K562 (cell line): ENCODE data around the gene HES3. TPM values are rescaled to one million over a fixed set of nuclear protein-coding genes. Genes with fewer than 3 reads are reported as not detected.
A peak's percentile ranks its signal among the peaks of the same experiment; 100 is the strongest.

ENCODE experiments used
- CREBBP ChIP-seq: IDR thresholded peaks from one replicate; pipeline ENCODE4 v1.6.1; 2012; ENCODE audit warnings: low read depth, mild to moderate bottlenecking, control low read depth, inconsistent platforms, low read length
- CTCF ChIP-seq, 3 experiments: IDR thresholded peaks in 2 of 3; conservative IDR thresholded peaks in 1 of 3; 2 replicates each; pipeline ENCODE4 v1.5.1; 2011 to 2012; ENCODE audit warnings: low read length in 3 of 3, mild to moderate bottlenecking in 3 of 3, control low read depth in 2 of 3, improper control_type of control experiment in 1 of 3, inconsistent platforms in 1 of 3, low read depth in 1 of 3, mixed read lengths in 1 of 3, moderate library complexity in 1 of 3; ENCODE audit not compliant: insufficient read depth in 2 of 3
- HOMEZ ChIP-seq: fragments of 250-450 bp; sonication (Bioruptor Pico); IDR thresholded peaks from 2 replicates; pipeline ENCODE4 v1.4.0; 2020; ENCODE audit warnings: mild to moderate bottlenecking, moderate library complexity
- MEF2D ChIP-seq: conservative IDR thresholded peaks from 2 replicates; pipeline ENCODE4 v1.6.1; 2016; ENCODE audit warnings: low read depth, missing genetic modification characterization, missing compliant biosample characterization
- MIER1 ChIP-seq: fragments of 450-650 bp; IDR thresholded peaks from 2 replicates; pipeline ENCODE4 v1.6.1; 2016; ENCODE audit warnings: antibody characterized with exemption, mild to moderate bottlenecking, low read depth
- SMARCA4 ChIP-seq: fragments of 450-650 bp; IDR thresholded peaks from 2 replicates; pipeline ENCODE4 v1.6.1; 2016
- SPI1 ChIP-seq: IDR thresholded peaks from 2 replicates; pipeline ENCODE4 v1.6.1; 2011; ENCODE audit warnings: low read depth, low read length, control low read depth, borderline replicate concordance
- USF2 ChIP-seq: sonication (generic); formaldehyde crosslinking; IDR thresholded peaks from 2 replicates; pipeline ENCODE4 v1.5.0; 2020; ENCODE audit warnings: missing genetic modification reagents
- XRCC4 ChIP-seq: IDR thresholded peaks from one replicate; pipeline ENCODE4 v1.6.1; 2011; ENCODE audit not compliant: insufficient read depth, insufficient read length; ENCODE audit errors: extremely low read depth
- ZNF224 ChIP-seq: sonication (generic); formaldehyde crosslinking; IDR thresholded peaks from 2 replicates; pipeline ENCODE4 v1.8.0; 2022; ENCODE audit warnings: mild to moderate bottlenecking, missing genetic modification reagents
- polyA plus RNA-seq, 8 experiments: library from polyadenylated mRNA; depleted of rRNA in 4 of 8; stranded (reverse) in 5 of 8; unstranded in 3 of 8; fragments of >200 nt; fragmentation: Nextera tagmentation in 2 of 8; fragmentation: Illumina TruSeq in 1 of 8; extraction: Ambion mirVana in 2 of 8; extraction: Trizol in 1 of 8; gene quantifications; 2 replicates each; pipeline versions ENCODE4 v1.2.1 to v1.2.3, GENCODE V29; 2011 to 2014; ENCODE audit warnings: inconsistent platforms in 1 of 8, missing spikeins in 1 of 8
- total RNA-seq, 7 experiments: library from RNA; depleted of rRNA in 6 of 7; stranded (reverse); fragments of >200 nt in 6 of 7; fragmentation: Illumina TruSeq in 2 of 7; extraction: Trizol in 2 of 7; gene quantifications; 2 replicates each; pipeline versions ENCODE4 v1.2.1 to v1.2.3, GENCODE V29; 2011 to 2021; ENCODE audit warnings: low replicate concordance in 1 of 7
- TF ChIP-seq, protein P1 (sequence below), 2 experiments: IDR thresholded peaks; 2 replicates each; pipeline ENCODE4 v1.6.1; 2012; ENCODE audit warnings: improper control_type of control experiment in 2 of 2, low read depth in 2 of 2, low read length in 2 of 2, borderline replicate concordance in 1 of 2

HES3 gene
- total and polyA plus RNA-seq, 9 of the 15 experiments (the other 6 are each of a cell fraction or from before 2014, with no cell fraction given): not detected

DNA sequence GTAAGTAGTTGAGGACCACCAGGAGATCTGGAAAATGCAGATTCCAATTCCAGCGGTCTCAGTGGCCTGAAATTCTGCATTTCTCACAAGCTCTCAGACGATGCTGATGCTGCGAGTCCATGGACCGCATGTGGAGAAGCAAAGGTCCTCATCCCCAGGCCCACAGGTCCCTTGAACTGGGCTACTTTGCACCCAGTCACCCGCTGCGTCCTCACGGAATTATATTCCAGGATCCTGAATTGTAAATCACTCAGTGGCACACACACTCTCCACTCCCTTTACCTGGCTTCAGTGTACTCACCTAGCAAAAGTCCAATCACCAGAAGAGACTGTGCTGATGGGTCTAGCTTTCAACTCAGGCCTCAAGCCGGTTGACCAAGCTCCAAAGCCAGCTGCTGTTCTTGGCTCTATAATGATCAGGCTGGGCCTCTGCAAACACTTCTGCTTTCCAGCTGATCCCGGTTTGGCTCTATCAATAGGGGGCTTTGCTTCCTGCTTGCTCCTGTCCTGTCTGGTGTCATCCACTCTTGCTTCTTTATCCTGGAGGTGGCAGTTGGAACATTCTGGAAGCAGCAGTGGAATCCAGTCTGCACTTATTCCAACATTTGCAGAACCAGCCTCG, 43.7 kb upstream of the HES3 start (continued):
- no peak for TF ChIP-seq USF2 (CRISPR knock-in tag)
- TF ChIP-seq SMARCA4: no peak
- TF ChIP-seq SPI1: peak; percentile 73; the same call in 1 of the 2 replicates
- TF ChIP-seq MEF2D (tag): no peak
- TF ChIP-seq CREBBP: no peak
- peak; percentile 4; the same call in 1 of the 2 replicates for TF ChIP-seq MIER1
- no peak for TF ChIP-seq CTCF (IDR thresholded peaks at IDR 0.05 in 2 of 3, conservative IDR thresholded peaks at IDR 0.05 in 1 of 3; ENCODE audit: insufficient read depth in 2 of 3, low read depth in 1 of 3, low read length in 3 of 3)
- TF ChIP-seq, protein P1, sequence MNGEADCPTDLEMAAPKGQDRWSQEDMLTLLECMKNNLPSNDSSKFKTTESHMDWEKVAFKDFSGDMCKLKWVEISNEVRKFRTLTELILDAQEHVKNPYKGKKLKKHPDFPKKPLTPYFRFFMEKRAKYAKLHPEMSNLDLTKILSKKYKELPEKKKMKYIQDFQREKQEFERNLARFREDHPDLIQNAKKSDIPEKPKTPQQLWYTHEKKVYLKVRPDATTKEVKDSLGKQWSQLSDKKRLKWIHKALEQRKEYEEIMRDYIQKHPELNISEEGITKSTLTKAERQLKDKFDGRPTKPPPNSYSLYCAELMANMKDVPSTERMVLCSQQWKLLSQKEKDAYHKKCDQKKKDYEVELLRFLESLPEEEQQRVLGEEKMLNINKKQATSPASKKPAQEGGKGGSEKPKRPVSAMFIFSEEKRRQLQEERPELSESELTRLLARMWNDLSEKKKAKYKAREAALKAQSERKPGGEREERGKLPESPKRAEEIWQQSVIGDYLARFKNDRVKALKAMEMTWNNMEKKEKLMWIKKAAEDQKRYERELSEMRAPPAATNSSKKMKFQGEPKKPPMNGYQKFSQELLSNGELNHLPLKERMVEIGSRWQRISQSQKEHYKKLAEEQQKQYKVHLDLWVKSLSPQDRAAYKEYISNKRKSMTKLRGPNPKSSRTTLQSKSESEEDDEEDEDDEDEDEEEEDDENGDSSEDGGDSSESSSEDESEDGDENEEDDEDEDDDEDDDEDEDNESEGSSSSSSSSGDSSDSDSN (IDR thresholded peaks at IDR 0.05; ENCODE audit: borderline replicate concordance in 1 of 2, low read depth in 2 of 2, low read length in 2 of 2): no peak
- TF ChIP-seq HOMEZ (CRISPR knock-in tag): no peak
- no peak for TF ChIP-seq ZNF224 (CRISPR knock-in tag)
- no peak for TF ChIP-seq XRCC4
